ENCODE results near the gene STX11. TPM values are rescaled to one million over a fixed set of nuclear protein-coding genes. Genes with fewer than 3 reads are reported as not detected.

STX11 gene
- total RNA-seq, 2 experiments from 2014 or later: 16.0 to 16.6 TPM

Other genes with a start within 250 kb of the STX11 start
- gene PLAGL1, start 142.3 kb upstream of the STX11 start, total RNA-seq: 10 to 100 TPM; 13.4 to 16.3 TPM
- gene SF3B5, start 54.9 kb upstream of the STX11 start, total RNA-seq: 100 to 1,000 TPM; 162 to 171 TPM
- gene UTRN, start 134.8 kb downstream of the STX11 start, total RNA-seq: 10 to 100 TPM; 37.8 to 38.1 TPM

Measured in activated CD4-positive, alpha-beta memory T cell treated with anti-CD3 and anti-CD28 coated beads for 36 hours (primary cell).